Stimulated activated CD8-positive, alpha-beta memory T cell treated with anti-CD3 and anti-CD28 coated beads, Interleukin-2, amount 100 ng/mL, for 48 hours (primary cell): Measurements from ENCODE around the gene GALNTL6.

Source experiments
- DNase-seq, 2 donors: peaks; one replicate each; pipeline ENCODE4 v3.0.0-alpha.2; 2020; ENCODE audit warnings: low read depth in 2 of 2

The GALNTL6 gene

GRCh38 chr4:172207258-172207657, 394.1 kb downstream of the GALNTL6 start:
- no peak for DNase-seq

DNA sequence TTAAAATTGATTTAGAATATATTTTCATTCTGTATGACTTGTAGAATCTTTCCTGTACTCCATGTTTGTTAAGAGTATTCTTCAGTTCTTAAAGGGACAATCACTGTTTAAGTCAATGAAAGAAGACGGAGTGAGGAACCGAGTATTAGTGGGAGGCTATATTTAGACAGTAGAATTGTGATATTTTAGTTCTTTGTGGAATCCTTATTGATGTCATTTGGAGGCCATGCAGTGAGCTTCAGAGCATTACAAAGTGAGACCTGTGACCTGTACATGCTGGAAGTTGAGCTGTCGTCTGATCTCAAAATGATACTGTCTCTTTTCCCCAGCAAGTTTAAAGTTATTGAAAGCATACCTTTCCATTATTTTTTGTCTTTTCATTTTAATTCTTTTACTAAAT, 394.7 kb downstream of the GALNTL6 start:
- DNase-seq: no peak

GRCh38 chr4:172220679-172221078, 407.5 kb downstream of the GALNTL6 start:
- DNase-seq: no peak

DNA sequence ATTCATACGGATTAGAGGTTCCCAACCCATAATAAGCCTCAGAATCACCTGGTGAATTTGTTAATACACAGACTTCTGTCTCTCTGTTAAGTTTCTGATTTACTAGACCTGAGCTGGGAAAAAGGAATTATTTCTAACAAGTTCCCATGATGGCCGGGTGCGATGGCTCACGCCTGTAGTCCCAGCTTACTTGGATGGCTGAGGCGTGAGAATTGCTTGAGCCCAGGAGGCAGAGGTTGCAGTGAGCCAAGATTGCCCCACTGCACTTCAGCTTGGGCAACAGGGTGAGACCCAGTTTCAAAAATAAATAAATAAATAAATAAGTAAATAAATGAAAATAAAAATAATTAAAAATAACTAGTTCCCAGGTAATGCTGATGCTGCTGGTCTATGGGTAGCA, 412.3 kb downstream of the GALNTL6 start:
- no peak for DNase-seq

- DNase-seq: no peak
Measured at GRCh38 chr4:172232966-172233365, 419.8 kb downstream of the GALNTL6 start.

- no peak for DNase-seq
Measured at GRCh38 chr4:172243551-172243950, 430.3 kb downstream of the GALNTL6 start.

- DNase-seq: no peak
Measured at GRCh38 chr4:172245516-172245915, 432.3 kb downstream of the GALNTL6 start.

GRCh38 chr4:172253409-172253808, 440.2 kb downstream of the GALNTL6 start:
- DNase-seq: no peak

GRCh38 chr4:172256820-172257219, 443.6 kb downstream of the GALNTL6 start:
- no peak for DNase-seq

GRCh38 chr4:172270397-172270796, 457.2 kb downstream of the GALNTL6 start:
- no peak for DNase-seq

DNA sequence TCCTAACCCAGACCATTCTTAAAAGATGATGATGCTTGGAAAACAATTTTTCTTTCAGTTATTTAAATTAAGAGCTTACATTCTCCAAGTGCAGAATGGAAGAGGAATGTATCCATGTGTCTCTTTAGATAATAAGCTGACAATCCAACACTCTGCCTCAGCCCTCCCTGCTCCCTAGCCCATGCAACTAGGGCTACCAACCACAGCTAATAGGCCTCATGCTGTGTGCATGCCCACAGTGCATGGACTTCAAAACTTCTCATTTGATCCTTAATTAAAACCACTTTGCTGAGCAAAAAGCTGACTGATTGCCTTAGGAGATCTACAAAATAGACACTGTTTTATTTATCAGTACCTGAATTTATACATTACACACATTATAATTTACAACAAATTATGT, 473.9 kb downstream of the GALNTL6 start:
- DNase-seq: no peak

DNA sequence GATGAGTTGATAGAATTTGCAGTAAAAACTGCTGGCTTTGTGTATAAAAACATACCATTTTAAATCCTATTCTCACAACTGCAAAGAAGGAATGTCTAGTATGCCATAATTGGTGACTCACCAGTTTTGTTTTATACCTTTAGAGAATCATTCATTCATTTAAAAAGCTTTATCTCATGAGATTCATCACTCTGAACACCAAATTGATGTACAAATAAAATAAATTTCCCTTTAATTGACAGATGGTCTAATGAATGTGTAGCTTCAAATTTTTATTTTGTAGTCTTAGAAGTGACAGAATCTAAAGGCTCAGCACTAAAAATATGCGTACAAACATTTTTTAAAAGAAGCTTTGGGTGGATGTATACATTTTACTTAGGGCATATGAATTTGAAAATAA, 492.5 kb downstream of the GALNTL6 start:
- no peak for DNase-seq

DNA sequence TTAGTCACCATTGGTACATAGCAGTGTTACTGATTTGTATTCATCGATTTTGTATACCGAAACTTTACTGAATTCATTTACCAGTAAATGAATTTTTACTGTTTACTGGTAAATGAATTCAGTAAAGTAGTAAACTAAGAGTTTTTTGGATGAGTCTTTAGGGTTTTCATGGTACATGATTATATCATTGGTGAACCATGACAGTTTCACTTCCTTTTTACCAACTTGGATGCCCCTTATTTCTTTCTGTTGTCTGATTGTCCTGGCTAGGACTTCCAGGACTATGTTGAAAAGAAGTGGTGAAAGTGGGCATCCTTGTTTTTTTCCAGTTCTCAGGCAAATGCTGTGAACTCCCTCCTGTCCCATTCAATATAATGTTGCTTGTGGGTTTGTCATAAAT, 494.9 kb downstream of the GALNTL6 start:
- DNase-seq: no peak

GRCh38 chr4:172311682-172312081, 498.5 kb downstream of the GALNTL6 start:
- DNase-seq: no peak

- DNase-seq: no peak
Measured at GRCh38 chr4:172323288-172323687, 510.1 kb downstream of the GALNTL6 start.

DNA sequence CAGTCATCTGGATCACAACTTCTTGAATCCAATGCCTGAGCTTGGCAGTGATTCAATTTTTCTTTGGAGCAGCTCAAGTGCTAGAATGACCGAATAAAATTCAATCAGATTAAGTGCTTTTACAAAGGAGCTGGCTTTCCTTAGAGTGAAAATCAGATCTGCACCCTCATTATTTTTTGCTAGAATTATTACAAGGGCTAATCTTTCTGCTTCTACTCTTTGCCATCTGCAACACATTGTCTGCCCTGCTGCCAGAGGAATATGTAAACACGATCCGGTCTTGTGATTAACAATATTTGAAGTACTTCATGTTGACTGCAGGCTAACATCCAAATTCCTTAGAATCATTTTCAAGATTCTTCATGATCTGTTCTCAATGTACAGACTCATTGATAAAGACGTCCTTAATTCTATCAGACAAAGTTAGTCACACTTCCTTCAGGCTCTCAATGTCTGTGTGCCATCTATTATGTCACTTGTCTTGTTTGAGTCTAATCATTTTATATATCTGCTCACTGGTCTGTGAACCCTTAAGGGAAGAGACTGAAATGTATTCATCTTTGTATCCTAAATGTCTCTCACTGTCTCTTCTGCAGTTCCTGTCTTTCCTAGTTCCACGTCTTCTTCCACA, 531.2 kb downstream of the GALNTL6 start:
- no peak for DNase-seq

- no peak for DNase-seq
Measured at GRCh38 chr4:172348426-172348825, 535.2 kb downstream of the GALNTL6 start.

DNA sequence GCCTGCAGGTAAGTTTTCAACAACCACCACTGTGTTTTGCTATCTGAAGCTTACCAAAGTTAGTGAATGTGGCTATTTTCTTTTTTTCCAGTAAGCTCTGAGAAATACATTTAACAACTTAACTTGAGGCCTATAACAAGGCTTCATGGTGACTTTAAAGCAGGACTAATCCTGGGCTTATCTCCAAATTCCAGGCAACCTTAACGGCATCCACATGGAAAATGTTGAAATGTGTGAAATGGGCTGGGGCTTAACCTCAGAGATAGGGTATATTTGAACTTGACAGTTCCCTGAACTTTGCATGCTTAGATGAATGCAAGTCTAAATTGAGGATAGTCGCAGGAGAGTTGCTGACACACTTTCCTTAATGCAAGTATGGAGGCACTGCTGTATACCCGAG, 539.2 kb downstream of the GALNTL6 start:
- DNase-seq: no peak

DNA sequence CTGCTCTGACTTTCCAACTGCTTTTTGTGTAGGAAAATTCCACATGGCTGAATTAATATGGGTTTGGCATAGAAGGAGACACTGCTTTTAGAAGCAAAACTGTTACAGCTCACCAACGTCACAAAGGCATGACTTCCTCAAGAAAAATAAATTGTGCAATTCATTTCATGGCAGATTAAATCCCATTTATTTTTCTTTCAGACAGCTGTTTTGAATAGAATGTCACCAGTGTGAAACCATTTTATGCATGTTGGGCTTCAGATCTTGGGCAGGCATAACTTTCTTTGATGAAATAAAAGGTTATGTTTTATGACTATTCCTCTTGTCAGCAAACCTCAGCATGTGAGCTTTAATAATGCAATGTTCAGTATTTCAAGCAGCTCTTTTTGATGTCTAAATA, 542.8 kb downstream of the GALNTL6 start:
- no peak for DNase-seq

GRCh38 chr4:172357006-172357540, 543.9 kb downstream of the GALNTL6 start:
- DNase-seq: no peak

DNA sequence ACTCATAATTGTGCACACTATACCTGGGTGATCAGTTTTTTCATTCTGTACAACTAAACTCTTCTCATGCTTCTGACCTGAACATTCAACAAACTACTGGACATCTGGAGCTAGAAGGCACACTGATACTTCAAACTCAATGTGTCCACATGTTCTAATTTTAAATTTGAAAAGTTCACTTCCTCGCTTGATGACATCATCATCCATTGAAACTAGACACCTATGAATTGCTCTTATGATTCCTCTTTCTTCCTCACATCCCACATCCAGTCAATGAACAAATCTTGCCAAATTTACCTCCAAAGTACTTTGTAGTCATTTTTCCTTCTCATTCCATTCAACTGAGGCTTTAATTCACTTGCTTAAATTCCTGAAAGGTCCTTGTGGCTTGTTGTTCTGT, 549.4 kb downstream of the GALNTL6 start:
- DNase-seq: no peak

- DNase-seq: no peak
Measured at GRCh38 chr4:172369471-172369959, 556.3 kb downstream of the GALNTL6 start.

DNA sequence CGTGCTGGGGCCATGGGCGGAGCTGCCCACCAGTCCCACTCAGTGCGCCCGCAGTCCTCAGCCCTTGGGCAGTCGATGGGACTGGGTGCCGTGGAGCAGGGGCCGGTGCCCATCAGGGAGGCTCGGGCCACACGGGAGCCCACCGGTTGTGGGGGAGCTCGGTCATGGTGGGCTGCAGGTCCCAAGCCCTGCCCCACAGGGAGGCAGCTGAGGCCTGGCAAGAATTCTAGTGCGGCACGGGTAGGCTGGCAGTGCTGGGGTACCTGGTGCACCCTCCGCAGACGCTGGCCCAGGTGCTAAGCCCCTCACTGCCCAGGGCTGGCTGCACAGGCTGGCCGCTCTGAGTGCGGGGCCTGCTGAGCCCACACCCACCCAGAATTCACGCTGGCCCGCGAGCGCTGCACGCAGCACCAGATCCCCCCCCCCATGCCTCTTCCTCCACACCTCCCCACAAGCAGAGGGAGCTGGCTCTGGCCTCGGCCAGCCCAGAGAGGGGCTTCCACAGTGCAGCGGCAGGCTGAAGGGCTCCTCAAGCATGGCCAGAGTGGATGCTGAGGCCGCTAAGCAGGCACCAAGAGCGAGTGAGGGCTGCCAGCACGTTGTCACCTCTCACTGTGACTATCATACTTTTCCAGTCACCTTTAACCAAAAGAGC, 564.4 kb downstream of the GALNTL6 start:
- DNase-seq: no peak
